ENCODE data around the gene CCNQ. TPM values are rescaled to one million over a fixed set of nuclear protein-coding genes. Genes with fewer than 3 reads are reported as not detected.

CCNQ gene
- total and polyA plus RNA-seq, 2 donors (not counting 1 experiment from before 2014, with no cell fraction given), result 19.9 to 28.2 TPM

- Histone ChIP-seq H3K27me3 (ENCODE audit: control insufficient read depth, insufficient read depth, low read length) (no peaks in the 10 kb centered on the region), H3K9ac (ENCODE audit: insufficient read depth, low read length) (no peak overlapping the region), H3K4me2 (ENCODE audit: extremely low read depth, insufficient read depth, low read length) (no peak overlapping the region), H4K20me1 (ENCODE audit: control insufficient read depth, extremely low read depth, insufficient read depth, low read length) (no peaks in the 10 kb centered on the region), H3K36me3 (ENCODE audit: control insufficient read depth, insufficient read depth, low read length) (no peaks in the 10 kb centered on the region), H3K4me3 (replicated peaks in 1 of 4; ENCODE audit: control extremely low read depth in 1 of 4, insufficient read depth in 1 of 4, low read depth in 3 of 4, low read length in 4 of 4) (no peak overlapping the region), H3K79me2 (ENCODE audit: control insufficient read depth, insufficient read depth, low read length) (no peaks in the 10 kb centered on the region), H2AFZ (ENCODE audit: low read length) (no peak overlapping the region), H3K4me1 (ENCODE audit: control insufficient read depth, extremely low read depth, insufficient read depth, low read length) (no peaks in the 10 kb centered on the region), H3K27ac (ENCODE audit: insufficient read depth, low read length) (no peak overlapping the region), H3K9me3 (ENCODE audit: control insufficient read depth, insufficient read depth, low read depth, low read length) (no peaks in the 10 kb centered on the region)
- no peak for DNase-seq (ENCODE audit: low read depth in 2 of 2)
- TF ChIP-seq CTCF (conservative IDR thresholded peaks at IDR 0.05 in 1 of 2, IDR thresholded peaks at IDR 0.05 in 1 of 2; ENCODE audit: low read depth in 1 of 2, low read length in 2 of 2) (no peak), EZH2 (IDR thresholded peaks at IDR 0.05; ENCODE audit: low read length, missing control alignments) (no peak)
Observed at GRCh38 chrX:153560466-153560865, 38.5 kb downstream of the CCNQ start.

GRCh38 chrX:153560000-153560399 lies 38.9 kb downstream of the CCNQ start:
- Histone ChIP-seq H4K20me1 (ENCODE audit: control insufficient read depth, extremely low read depth, insufficient read depth, low read length) (no peaks in the 10 kb centered on the region), H3K36me3 (ENCODE audit: control insufficient read depth, insufficient read depth, low read length) (no peaks in the 10 kb centered on the region), H3K79me2 (ENCODE audit: control insufficient read depth, insufficient read depth, low read length) (no peaks in the 10 kb centered on the region), H3K9me3 (ENCODE audit: control insufficient read depth, insufficient read depth, low read depth, low read length) (no peaks in the 10 kb centered on the region), H2AFZ (ENCODE audit: low read length) (no peak overlapping the region), H3K4me2 (ENCODE audit: extremely low read depth, insufficient read depth, low read length) (no peak overlapping the region), H3K27me3 (ENCODE audit: control insufficient read depth, insufficient read depth, low read length) (no peaks in the 10 kb centered on the region), H3K27ac (ENCODE audit: insufficient read depth, low read length) (no peak overlapping the region), H3K4me3 (replicated peaks in 1 of 4; ENCODE audit: control extremely low read depth in 1 of 4, insufficient read depth in 1 of 4, low read depth in 3 of 4, low read length in 4 of 4) (no peak overlapping the region), H3K4me1 (ENCODE audit: control insufficient read depth, extremely low read depth, insufficient read depth, low read length) (no peaks in the 10 kb centered on the region), H3K9ac (ENCODE audit: insufficient read depth, low read length) (no peak overlapping the region)
- TF ChIP-seq EZH2 (IDR thresholded peaks at IDR 0.05; ENCODE audit: low read length, missing control alignments), result no peak
- TF ChIP-seq CTCF (conservative IDR thresholded peaks at IDR 0.05 in 1 of 2, IDR thresholded peaks at IDR 0.05 in 1 of 2; ENCODE audit: low read depth in 1 of 2, low read length in 2 of 2), result no peak
- DNase-seq (ENCODE audit: low read depth in 2 of 2), result peak in 1 of 2 donors; percentile 6

- Histone ChIP-seq H3K79me2 (ENCODE audit: control insufficient read depth, insufficient read depth, low read length) (no peaks in the 10 kb centered on the region), H3K36me3 (ENCODE audit: control insufficient read depth, insufficient read depth, low read length) (no peaks in the 10 kb centered on the region), H3K4me3 (replicated peaks in 1 of 4; ENCODE audit: control extremely low read depth in 1 of 4, insufficient read depth in 1 of 4, low read depth in 3 of 4, low read length in 4 of 4) (no peak overlapping the region), H3K9me3 (ENCODE audit: control insufficient read depth, insufficient read depth, low read depth, low read length) (no peaks in the 10 kb centered on the region), H3K27me3 (ENCODE audit: control insufficient read depth, insufficient read depth, low read length) (no peaks in the 10 kb centered on the region), H3K9ac (ENCODE audit: insufficient read depth, low read length) (no peak overlapping the region), H4K20me1 (ENCODE audit: control insufficient read depth, extremely low read depth, insufficient read depth, low read length) (no peaks in the 10 kb centered on the region), H3K27ac (ENCODE audit: insufficient read depth, low read length) (no peak overlapping the region), H3K4me1 (ENCODE audit: control insufficient read depth, extremely low read depth, insufficient read depth, low read length) (no peaks in the 10 kb centered on the region), H2AFZ (ENCODE audit: low read length) (no peak overlapping the region), H3K4me2 (ENCODE audit: extremely low read depth, insufficient read depth, low read length) (no peak overlapping the region)
- TF ChIP-seq CTCF (conservative IDR thresholded peaks at IDR 0.05 in 1 of 2, IDR thresholded peaks at IDR 0.05 in 1 of 2; ENCODE audit: low read depth in 1 of 2, low read length in 2 of 2) (no peak), EZH2 (IDR thresholded peaks at IDR 0.05; ENCODE audit: low read length, missing control alignments) (no peak)
- no peak for DNase-seq (ENCODE audit: low read depth in 2 of 2)
Observed at GRCh38 chrX:153557618-153558355, 41.2 kb downstream of the CCNQ start.
